HG02938 (cell line): ENCODE measurements around the gene RNF4.
"Not testable (repeated sequence)": the region's sequence is repeated elsewhere in the genome, so short reads cannot be mapped to it uniquely, and the experiment has no call there.

Experiments
- ATAC-seq: cut with Tn5 transposase; IDR thresholded peaks from one replicate; pipeline ENCODE4 v1.9.1; 2021; ENCODE audit warnings: mild to moderate bottlenecking, moderate library complexity; ENCODE audit not compliant: unreplicated experiment

RNF4 gene

DNA sequence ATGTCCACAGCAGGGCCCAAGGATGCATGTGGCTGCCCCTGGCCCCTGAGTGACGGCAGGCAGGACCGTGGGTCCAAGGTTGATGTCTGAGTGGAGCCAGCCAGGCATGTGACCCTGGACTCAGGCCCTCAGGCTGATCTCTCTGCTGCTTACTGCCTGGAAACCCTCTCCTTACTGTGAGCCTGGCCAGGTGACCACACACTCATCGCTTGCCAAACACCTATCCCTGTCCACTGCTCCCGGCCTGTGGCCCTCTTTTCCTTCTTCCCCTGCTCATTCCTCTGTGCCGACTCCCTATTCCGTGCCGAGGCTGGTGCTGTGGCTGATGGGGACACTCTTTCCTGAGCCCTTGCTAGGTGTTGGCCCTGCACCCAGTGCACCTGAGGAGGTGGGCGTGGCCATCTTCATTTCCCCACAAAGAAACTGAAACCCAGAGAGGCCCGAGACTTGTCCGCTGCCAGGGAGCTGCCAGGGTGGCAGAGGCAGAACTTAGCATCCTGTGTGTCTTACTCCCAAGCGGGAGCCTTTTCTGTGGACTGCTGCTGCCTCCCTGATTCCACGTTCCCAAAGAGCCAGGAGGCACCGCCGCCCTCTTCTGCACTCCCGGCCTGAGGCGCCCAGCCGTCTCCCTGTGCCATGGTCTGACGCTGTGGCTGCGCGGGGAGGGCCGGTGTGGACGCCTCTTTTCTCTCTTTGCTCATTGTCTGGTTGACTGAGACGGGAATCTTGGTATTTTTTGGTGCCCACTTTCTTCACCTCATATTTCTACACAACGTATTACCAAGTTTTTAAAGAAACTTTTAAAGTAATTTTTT is 11.2 kb upstream of the RNF4 start:
- ATAC-seq = no peak

DNA sequence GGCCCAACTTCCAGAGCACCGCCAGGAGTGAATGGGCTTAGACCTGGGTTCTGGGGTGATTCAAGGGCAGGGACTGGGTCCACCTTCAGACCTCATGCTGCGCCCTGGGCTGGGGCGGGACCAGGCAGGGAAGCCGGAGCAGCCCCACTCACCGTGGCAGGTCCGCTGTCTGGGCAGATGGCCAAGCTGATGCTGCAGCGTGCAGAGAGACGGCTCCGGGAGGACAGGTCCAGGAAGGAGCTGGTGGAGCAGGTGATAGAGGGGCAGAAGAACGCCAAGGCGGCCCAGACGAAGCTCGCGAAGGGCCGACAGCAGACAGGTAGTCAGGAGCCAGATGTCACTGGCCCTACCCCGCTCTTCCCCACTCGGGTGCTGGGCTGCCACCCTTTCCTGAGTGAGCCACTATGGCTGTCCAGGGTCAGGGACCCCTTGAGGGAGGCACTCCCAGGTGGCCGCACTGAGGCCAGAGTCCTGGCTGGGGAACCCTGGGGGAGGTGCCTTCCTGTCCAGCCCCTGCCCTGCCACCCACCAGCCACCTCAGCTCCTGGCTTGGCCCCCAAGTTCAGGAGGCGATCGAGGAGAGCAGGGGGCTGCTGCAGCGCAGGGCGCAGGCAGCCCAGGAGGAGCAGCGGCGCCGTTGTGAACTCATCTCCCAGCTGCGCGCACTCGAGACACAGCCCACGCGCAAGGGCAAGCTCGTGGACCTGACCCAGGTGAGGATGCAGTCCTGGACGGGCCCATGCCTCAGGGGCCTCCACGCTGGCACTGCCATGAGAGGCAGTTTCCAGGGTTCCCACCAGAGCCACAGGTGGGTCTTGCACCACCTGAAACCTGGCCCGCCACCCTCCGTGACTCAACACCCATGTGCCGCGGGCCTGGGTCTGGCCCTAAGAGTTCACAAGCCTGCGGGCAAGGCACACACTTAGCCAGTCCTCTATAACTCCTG is 10.1 kb upstream of the RNF4 start:
- no peak for ATAC-seq

DNA sequence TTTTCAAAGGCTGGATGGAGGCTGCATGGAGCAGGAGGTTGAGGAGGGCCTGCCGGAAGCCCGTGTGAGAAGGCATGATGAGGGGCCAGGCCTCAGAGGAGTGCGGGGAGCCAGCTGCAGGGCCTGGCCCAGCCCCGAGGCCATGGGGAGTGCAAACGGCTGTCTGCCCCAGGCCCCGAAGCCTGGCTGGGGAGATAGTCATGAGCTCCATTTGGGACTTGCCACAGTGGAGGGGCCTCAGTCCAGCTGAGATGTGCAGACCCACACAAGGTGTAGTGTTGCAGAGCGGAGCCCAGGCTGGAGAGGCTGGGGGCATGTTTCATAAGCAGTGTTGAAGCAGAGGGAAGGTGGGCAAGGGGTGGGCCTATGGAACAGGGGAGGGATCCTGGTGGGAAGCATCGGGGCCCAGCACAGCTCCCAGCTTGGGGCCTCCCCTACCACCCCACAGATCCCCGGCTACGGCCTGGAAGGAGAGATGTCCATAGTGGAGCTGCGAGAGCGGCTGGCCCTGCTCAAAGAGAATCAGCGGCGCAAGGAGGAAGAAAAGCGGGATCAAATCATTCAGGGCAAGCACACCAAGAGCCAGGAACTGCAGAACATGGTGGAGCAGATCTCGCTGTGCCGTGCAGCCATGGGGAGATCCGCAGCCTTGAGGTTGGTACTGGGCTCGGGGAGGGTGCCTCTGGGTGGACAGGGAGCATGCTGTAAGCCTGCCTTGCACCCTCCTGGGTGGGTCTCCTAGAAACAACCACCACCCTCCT is 9.1 kb upstream of the RNF4 start:
- no peak for ATAC-seq

DNA sequence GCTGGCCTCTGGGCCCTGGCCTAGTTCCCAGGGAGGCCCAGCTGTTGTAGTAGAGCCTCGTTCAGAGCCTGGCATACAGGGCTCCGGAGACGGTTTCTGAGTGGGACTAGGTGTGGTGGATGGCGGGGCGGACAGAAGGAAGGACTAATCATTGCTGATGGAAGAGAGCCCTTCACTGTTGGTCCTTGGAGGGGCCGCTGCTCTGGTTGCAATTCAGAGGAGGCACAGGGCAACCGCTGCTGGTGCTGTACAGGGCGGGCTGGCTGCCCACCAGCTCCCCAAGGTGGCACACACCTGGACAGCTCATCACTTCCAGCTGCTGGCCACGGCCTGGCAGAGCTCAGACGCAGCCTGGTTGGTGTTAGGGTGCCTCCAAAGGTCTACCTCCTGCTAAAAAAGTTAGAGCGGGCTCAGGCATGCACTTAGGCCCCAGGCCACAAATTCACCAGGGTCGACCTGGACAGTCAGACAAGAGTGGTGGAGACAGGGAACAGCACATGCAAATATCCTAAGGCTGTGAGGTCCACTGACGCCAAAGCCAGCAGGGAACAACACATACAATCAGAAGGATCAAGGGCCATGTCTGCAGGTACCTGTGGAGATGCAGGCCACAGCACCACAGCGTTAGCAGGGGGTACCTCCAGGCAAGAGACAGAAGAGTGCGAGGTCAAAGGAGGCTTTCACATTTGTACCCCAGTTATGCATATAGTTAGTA is 7.5 kb upstream of the RNF4 start:
- no peak for ATAC-seq

DNA sequence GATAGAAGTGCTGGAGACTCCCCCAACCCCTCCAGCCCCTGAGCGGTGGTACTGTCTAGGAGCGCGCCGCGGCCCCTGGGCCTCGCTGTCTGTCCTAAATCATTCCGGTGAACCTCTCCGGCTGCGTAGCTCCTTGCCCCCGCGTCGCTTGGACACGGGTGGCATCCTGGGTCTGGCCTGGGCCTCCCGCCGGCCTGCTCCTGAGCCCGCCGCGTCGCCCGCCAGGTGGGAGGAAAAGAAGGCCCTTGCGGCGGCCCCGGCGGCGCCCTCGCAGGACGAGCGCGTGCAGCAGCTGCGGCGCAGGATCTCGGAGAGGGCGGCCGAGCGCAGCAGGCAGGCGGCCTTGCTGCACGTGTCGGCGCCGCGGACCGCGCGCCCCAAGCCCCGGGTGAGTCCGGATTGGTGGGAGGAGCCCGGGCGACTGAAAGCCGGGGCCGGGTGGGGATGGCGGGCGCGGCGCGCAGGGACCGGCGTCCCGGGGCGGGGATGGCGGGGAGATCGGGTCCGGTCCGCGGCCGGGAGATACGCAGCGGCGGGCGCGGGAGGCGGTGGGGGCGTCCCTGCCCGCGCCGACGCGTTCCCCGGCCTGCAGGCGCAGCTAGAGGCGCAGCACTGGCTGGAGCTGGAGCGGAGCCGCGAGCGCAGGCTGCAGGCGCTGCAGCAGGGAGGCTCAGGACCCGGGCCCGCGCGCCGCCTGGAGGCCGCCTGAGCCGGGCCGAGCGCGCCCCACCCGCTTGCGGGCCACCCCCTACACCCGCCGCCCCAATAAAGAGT is 6.5 kb upstream of the RNF4 start:
- peak; percentile 65 for ATAC-seq

DNA sequence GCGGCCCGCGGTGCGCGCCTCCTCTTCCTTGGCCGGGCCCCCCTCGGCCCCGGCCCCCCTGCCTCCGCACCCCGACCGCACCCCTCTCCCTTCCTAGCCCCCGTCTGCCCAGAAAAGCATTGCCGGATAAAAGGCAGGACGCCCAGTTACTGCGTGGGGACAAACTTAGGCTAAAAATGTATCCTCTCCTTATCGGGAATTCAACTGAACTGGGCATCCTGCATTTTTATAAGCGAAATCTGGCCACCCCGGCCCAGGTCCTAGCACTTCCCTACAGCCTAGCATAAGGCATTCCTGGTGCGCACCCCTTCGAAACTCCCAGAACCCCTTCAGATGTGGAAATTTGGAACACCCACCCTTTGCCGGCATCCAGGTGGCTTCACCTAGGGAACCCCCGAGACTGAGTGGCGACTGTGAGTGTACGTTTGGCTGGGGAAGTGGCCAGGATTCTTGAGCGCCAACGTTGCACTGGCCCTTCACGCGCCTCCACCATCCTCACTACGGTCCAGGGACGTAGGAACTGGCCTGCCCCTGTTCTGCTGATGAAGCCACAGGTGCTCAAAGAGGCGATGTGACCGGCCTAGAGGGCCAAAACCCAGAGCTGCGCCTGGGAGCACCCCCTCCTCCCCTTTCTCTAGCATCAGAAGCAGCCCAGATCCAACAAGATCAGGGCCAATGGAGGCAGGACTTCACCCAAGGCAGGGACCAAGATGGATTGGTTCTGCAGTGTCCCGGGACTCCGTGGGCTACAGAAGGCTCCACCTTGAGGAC is 5.7 kb upstream of the RNF4 start:
- ATAC-seq = no peak

DNA sequence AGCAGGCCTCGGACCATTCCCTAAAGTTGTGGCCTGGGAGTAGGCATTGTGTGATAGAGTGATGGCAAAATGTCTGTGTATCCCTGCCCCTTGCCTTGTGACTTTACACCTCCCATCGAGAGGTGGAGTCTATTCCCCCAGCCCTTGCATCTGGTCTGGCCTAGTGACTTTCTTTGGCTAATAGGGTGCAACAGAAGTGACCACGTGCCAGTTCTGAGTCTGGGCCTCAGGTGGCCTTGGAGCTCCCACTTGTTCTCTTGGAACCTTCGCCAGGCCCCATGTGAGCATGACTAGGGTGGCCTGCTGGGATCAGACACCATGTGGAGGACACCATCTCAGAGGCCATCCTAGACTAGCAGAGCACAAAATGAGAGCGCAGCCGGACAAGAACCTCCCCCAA is 3.9 kb upstream of the RNF4 start:
- ATAC-seq = no peak

DNA sequence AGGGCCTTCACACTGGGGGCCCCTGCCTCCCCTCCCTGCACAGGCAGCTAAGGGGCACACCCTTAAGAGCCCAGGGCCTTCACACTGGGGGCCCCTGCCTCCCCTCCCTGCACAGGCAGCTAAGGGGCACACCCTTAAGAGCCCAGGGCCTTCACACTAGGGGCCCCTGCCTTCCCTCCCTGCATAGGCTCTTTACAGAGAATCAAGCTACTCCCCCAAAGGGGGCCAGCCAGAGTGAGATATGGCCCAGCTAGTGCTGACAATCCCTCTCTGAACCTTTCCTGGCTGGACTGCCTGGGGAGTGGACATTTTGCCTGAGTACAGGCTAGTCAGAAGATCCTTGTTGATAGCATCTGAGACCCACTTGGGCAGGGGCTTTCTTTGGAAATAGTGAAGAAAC is 3.4 kb upstream of the RNF4 start:
- not testable (repeated sequence) for ATAC-seq

DNA sequence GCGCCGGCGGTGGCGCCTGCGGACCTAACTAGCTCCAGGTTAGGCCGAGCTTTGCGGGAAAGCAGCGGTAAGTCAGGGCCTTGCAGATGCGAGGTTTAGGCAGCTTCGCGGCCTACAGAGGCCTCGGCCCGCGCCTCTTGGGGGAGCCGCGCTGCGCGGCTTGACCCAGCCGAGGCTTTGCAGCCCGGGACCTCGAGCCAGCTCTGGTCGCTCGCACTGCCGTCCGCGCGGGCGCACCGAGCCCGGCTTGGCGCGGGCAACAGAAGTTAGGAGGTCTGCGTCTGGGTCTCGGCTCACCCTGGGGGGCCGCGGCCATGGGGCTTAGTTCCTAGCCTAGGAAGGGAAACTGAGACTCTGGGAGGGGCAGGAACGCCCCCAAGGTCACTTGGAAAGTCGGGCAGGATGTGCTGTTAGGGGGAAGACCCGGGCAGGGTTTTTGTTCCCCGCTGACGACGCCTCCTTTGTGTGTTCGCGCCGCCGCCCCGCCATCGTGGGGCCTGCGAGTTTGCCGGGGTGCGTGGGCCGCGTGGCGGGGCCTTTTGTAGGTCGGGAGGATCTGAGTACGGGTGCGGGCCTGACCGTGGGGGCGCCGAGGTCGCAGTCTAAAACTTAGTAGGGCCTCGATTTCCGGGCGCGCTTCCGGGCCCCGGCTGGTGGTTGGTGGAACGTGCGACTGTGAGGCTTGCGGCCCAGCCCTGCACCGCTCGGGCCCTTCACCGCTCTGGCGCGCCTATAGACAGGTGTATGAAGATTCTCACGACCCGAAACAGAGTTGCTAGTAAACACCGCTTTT is 482 bp downstream of the RNF4 start:
- peak; percentile 38 for ATAC-seq

DNA sequence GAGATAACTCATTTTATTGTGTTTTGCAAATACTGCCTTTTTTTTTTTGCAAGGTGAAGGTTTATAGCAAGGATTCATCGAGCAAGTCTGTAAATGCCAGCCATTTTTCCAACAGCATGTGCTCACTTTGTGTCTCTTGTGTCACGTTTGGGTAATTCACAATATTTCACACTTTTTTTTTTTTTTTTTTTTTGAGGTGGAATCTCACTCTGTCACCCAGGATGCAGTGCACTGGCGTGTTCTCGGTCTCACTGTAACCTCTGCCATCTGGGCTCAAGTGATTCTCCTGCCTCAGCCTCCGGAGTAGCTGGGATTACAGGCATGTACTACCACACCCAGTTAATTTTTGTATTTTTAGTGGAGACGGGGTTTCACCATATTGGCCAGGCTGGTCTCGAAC is 1.9 kb downstream of the RNF4 start:
- no peak for ATAC-seq

DNA sequence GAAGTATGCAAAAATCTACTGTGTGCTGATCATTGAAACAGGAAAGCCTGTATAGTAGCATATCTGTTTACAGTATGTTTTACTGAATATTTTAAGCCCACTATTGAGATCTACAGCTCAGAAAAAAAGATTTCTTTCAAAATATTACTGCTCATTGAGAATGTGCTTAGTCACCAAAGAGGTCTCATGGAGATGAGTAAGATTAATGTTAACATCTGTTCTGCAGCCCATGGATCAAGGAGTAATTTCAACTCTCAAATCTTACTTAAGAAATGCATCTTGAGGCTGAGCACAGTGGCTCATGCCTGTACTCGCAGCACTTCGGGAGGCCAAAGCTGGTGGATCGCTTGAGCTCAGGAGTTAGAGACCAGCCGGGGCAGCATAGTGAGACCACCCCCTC is 3.3 kb downstream of the RNF4 start:
- no peak for ATAC-seq

DNA sequence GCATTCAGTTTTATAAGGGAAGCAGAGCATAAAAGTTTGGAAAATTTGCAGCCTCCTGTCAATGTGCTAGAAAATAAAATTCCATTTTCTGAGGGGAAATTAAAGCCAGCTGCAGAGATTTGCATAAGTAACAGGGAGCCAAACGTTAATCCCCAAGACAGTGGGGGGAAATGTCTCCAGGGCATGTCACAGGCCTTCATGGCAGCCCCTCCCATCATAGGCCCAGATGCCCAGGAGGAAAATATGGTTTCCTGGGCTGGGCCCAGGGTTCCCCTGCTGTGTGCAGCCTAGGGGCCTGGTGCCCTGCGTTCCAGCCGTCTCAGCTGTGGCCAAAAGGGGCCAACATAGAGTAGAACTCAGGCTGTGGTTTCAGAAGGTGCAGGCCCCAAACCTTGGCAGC is 9.3 kb downstream of the RNF4 start:
- ATAC-seq = no peak

DNA sequence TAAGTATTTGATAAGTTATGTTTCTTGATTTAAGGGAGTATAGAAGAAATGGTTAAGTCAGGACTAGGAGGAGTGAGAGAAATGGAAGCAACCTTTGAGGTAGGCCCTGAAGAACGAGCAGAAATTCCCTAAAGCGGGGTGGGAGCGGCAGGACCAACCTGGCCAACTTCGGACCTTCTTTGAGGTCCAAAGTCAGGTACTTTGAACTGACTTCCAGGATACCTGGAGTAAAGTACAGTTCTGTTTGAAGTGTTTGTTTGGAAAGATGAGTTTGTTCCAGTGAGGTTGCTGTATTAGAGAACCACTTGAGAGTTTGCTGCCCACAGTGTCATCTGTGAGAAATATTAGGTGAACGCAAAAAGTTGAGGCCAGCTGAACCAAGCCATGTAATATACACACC is 11.7 kb downstream of the RNF4 start:
- ATAC-seq = no peak

DNA sequence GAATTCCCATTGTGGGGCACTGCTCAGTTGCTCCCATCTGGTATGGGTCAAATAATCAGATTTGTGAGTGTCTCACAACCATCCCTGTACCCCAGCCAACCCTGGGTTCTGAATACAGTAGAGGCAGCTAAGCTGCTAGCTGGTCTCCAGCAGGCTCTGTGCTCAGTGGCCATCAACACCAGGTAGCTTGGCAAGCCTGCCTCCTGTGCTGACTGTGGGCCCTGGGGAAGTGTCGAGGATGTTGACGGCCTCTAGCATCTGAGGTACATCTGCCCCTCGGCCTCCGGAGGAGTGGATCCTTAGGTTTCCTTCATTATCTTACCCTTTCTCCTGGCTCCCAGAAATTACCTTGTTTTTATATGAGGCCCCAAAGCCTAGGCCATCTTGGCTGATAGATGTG is 13.3 kb downstream of the RNF4 start:
- no peak for ATAC-seq

DNA sequence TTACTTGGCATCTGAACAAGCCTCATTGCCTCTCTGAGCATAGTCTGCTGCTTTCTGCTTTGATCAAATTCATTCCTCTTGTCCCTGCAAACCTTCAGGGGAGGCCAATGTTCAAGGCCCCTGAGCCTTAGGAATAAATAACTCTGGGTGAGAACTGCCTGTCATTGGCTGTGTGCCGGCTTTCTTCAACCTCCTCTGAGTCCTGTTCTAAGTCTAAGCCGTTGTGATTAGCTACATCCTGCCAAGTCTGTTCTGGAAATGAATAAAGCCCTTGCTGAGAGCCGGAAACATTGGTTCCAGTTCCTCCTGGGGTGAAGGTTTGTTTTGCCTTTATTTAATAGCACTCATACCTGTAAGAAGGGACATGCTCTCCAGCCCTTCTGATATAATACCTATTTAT is 13.8 kb downstream of the RNF4 start:
- ATAC-seq = peak; percentile 52

DNA sequence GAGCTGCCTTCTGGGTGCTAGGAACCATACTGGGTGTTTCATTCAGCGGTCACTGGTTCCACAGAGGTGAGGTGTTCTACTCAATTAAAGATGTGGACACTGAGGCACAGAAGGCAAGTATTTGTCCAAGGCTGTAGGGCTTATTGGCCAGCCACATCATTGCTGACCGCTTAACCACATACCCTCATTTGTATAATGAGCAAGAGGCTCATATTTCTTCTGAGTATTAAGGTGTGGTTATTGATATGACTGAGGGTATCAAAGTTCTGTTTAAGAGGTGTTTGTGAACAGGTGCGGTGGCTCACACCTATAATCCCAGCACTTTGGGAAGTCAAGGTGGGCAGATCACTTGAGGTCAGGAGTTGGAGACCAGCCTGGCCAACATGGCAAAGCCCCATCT is 14.3 kb downstream of the RNF4 start:
- ATAC-seq = no peak

DNA sequence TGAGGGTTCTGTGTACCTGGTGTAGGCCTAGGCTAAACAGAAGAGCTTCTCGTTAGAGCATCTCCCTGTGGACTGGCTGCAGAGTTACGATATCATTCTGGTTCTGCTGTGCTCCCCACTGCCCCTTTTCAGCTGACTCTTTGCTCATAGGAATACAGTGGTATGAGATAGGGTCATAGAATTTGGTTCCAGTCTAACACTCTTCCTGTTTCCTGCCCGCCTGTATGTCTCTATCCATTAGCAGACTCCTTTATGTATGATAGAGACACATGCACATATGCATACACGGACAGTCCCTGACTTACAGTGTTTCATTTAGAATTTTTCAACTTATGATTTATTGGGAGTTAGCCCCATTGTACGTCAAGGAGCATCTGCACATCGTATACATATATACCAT is 15.3 kb downstream of the RNF4 start:
- no peak for ATAC-seq

DNA sequence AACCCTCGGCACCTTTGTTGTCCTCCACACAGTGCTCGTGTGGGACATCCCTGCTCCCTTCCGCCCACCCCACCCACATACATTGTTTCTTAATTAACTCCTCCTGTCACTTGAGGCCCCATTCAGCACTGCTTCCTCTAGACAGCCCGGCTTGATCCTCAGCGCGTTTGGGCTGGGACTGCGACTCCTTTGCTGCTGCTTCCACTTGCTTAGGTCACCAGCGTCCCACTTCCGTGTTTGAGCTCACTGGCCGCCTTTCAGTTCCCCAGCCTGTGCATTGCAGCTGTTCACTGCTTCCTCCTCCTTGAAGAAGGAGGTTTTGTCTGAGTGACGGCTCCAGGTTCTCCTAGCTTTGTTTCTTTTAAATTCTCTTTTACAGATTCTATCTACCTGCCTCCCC is 16.1 kb downstream of the RNF4 start:
- ATAC-seq = peak; percentile 63
